OCI-LY3 (cell line): ENCODE results near the gene SCAMP1.

Source experiments
- H2AFZ ChIP-seq: fragments of 200-600, 300-600 bp; shearing (Covaris generic); 2 replicates; pipeline ENCODE4 v1.6.0; 2014; ENCODE audit warnings: antibody characterized with exemption, low read depth, low read length
- H3K27ac ChIP-seq: fragments of 200-600, 300-600 bp; sonication (generic); 2 replicates; pipeline ENCODE4 v1.5.1; 2014; ENCODE audit warnings: mild to moderate bottlenecking, low read length, moderate library complexity, mixed read lengths
- H3K27me3 ChIP-seq: fragments of 200-600, 300-600 bp; sonication (generic); 2 replicates; pipeline ENCODE4 v1.6.1; 2014; ENCODE audit warnings: low read depth, low read length, mixed read lengths
- H3K36me3 ChIP-seq: fragments of 200-600, 300-600 bp; sonication (generic); replicated peaks from 2 replicates; pipeline ENCODE3; 2014; ENCODE audit warnings: low read depth, low read length, mixed read lengths
- H3K4me1 ChIP-seq: fragments of 300-600, 200-600 bp; sonication (generic); 2 replicates; pipeline ENCODE4 v1.6.1; 2014; ENCODE audit warnings: low read length, mixed read lengths
- H3K4me2 ChIP-seq: fragments of 200-600, 300-600 bp; sonication (generic); 2 replicates; pipeline ENCODE4 v1.6.1; 2014; ENCODE audit warnings: low read length, mixed read lengths
- H3K4me3 ChIP-seq: fragments of 300-600, 200-600 bp; sonication (generic); 2 replicates; pipeline ENCODE4 v1.5.1; 2014; ENCODE audit warnings: antibody characterized with exemption, mild to moderate bottlenecking, low read length, moderate library complexity
- H3K79me2 ChIP-seq: fragments of 300-600, 200-600 bp; shearing (Covaris generic); 2 replicates; pipeline ENCODE4 v1.6.1; 2014; ENCODE audit warnings: mild to moderate bottlenecking, low read length, mixed read lengths
- H3K9ac ChIP-seq: fragments of 300-600, 200-600 bp; shearing (Covaris generic); 2 replicates; pipeline ENCODE4 v1.6.0; 2014; ENCODE audit warnings: mild to moderate bottlenecking, low read length, moderate library complexity
- H3K9me3 ChIP-seq: fragments of 200-600, 300-600 bp; shearing (Covaris generic); 2 replicates; pipeline ENCODE4 v1.6.1; 2014; ENCODE audit warnings: low read length, mixed read lengths; ENCODE audit not compliant: insufficient read depth
- H4K20me1 ChIP-seq: fragments of 200-600, 300-600 bp; sonication (generic); 2 replicates; pipeline ENCODE4 v1.6.1; 2016; ENCODE audit warnings: low read length, mixed read lengths; ENCODE audit not compliant: insufficient read depth
- CTCF ChIP-seq: fragments of 200-600, 300-600 bp; sonication (generic); IDR thresholded peaks from 2 replicates; pipeline ENCODE4 v1.5.1; 2014; ENCODE audit warnings: antibody characterized with exemption, low read length, low read depth
- EZH2phosphoT487 ChIP-seq: fragments of 200-600 bp; shearing (Covaris generic); IDR thresholded peaks from 2 replicates; pipeline ENCODE4 v1.6.1; 2018; ENCODE audit warnings: antibody characterized with exemption, mixed run types, low read depth

SCAMP1 gene

GRCh38 chr5:78411586-78411985, 51.2 kb downstream of the SCAMP1 start:
- H4K20me1 ChIP-seq: no peaks in the 10 kb centered on the region

DNA sequence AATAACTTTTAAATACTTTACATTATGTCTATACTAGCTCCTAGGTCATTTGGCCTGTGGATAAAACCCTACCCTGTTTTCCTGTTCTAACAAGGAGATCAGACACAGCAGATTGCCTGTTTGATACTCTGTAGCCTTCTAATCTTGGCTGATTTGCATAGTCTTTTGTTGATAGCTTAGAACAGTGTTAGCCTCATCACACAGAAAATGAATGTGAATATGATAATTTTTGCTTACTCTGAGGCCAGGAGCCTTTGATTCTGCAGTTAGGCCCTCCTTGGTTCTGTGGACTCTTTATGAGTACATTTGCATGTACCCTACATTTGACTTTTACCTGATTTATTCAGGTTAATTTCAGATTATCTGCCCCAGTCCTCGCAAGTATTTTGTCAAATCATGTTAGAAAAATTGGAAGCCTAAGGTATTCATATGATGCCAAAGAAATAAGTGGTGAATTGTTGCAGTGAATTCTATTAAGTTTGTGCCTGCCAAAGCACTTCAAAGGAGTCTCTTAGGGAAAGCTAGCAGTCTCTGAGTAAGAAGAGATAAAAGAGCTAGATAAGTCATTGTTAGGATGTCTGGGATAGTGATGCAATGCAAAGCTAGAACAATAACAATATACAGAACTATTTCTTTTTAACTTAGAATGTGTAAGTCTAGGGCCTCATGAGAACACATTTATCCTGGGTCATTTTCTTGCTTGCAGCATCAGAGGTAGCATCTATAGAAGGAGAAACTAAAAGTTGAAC, 56.4 kb downstream of the SCAMP1 start:
- Histone ChIP-seq H3K9ac (no peak overlapping the region), H4K20me1 (no peaks in the 10 kb centered on the region), H3K4me2 (no peak overlapping the region), H3K79me2 (no peaks in the 10 kb centered on the region; the same call in 1 of the 2 replicates), H3K27ac (no peak overlapping the region), H3K4me3 (no peak overlapping the region), H3K27me3 (no peaks in the 10 kb centered on the region), H3K36me3 (no peaks in the 10 kb centered on the region), H3K4me1 (no peaks in the 10 kb centered on the region), H2AFZ (no peak overlapping the region), H3K9me3 (no peaks in the 10 kb centered on the region)
- no peak for TF ChIP-seq EZH2phosphoT487
- no peak for TF ChIP-seq CTCF

More at GRCh38 chr5:78411586-78411985, 51.2 kb downstream of the SCAMP1 start:
- no peaks in the 10 kb centered on the region for H3K27me3 ChIP-seq
- no peak overlapping the region for H3K9ac ChIP-seq
- 0 out of 2 replicates have a peak, but pooled peaks cover 3% of the 10 kb centered on the region for H3K4me1 ChIP-seq
- H3K27ac ChIP-seq: no peak overlapping the region
- no peaks in the 10 kb centered on the region for H3K36me3 ChIP-seq
- no peak overlapping the region for H2AFZ ChIP-seq
- no peak overlapping the region for H3K4me2 ChIP-seq
- H3K79me2 ChIP-seq: no peaks in the 10 kb centered on the region; the same call in 1 of the 2 replicates
- H3K9me3 ChIP-seq: no peaks in the 10 kb centered on the region
- TF ChIP-seq CTCF: no peak
- H3K4me3 ChIP-seq: no peak overlapping the region

GRCh38 chr5:78419396-78419795, 59.0 kb downstream of the SCAMP1 start:
- H3K4me3 ChIP-seq: no peak overlapping the region
- no peak overlapping the region for H3K4me2 ChIP-seq
- no peaks in the 10 kb centered on the region for H3K36me3 ChIP-seq
- no peaks in the 10 kb centered on the region for H3K27me3 ChIP-seq
- H3K27ac ChIP-seq: no peak overlapping the region
- no peaks in the 10 kb centered on the region for H4K20me1 ChIP-seq
- no peak overlapping the region for H3K9ac ChIP-seq
- no peaks in the 10 kb centered on the region for H3K9me3 ChIP-seq
- no peak for TF ChIP-seq EZH2phosphoT487
- no peak for TF ChIP-seq CTCF
- no peak overlapping the region for H2AFZ ChIP-seq
- no peaks in the 10 kb centered on the region for H3K79me2 ChIP-seq
- H3K4me1 ChIP-seq: no peaks in the 10 kb centered on the region

DNA sequence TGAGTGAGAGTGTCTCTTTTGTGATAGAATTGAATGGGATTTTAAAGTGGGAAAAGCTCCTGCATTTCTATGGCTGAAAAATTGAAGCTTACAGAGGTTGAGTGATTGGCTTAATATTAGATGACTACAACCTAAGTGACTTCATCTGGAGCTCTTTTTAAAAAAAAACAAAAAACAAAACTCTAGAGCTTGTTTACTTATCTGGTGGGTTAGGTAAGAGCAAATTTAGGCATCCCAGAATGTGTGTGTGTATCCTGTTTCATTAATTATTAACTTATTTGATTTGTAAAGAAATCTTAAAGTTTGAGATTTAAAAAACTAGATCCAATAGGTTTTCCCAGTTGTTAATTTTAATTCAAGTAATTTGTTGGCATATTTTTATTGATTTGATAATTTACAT, 60.1 kb downstream of the SCAMP1 start:
- no peak overlapping the region for H3K9ac ChIP-seq
- H3K4me1 ChIP-seq: peaks cover 3% of the 10 kb centered on the region; the same call in 1 of the 2 replicates
- H3K36me3 ChIP-seq: no peaks in the 10 kb centered on the region
- no peaks in the 10 kb centered on the region for H3K27me3 ChIP-seq
- no peak overlapping the region for H3K4me2 ChIP-seq
- no peak overlapping the region for H3K27ac ChIP-seq
- TF ChIP-seq EZH2phosphoT487 (no peak), CTCF (no peak)
- no peaks in the 10 kb centered on the region for H4K20me1 ChIP-seq
- H3K79me2 ChIP-seq: no peaks in the 10 kb centered on the region
- no peak overlapping the region for H2AFZ ChIP-seq
- no peak overlapping the region for H3K4me3 ChIP-seq
- no peaks in the 10 kb centered on the region for H3K9me3 ChIP-seq
